B cell (primary cell): Measurements from ENCODE around the gene FAF1. TPM values are rescaled to one million over a fixed set of nuclear protein-coding genes. Genes with fewer than 3 reads are reported as not detected.
"Not testable (repeated sequence)": the region's sequence is repeated elsewhere in the genome, so short reads cannot be mapped to it uniquely, and the experiment has no call there.

ENCODE experiments used
- ATAC-seq: fragments of 200-7000 bp; cut with Tn5 transposase; one replicate; pipeline ENCODE4 v1.10.0; 2021; ENCODE audit warnings: low read depth, mild to moderate bottlenecking, moderate number of reproducible peaks, moderate library complexity
- CTCF ChIA-PET: fragments of 350-600 bp; sonication (Branson Sonifier 250); formaldehyde crosslinking; loops from one replicate; lab custom pipeline; 2021; ENCODE audit warnings: antibody characterized with exemption, inconsistent platforms; lab: Charles Lee
- POLR2A ChIA-PET: fragments of 350-600 bp; sonication (Branson Sonifier 250); formaldehyde crosslinking; loops from one replicate; lab custom pipeline; 2021; ENCODE audit warnings: antibody characterized with exemption; lab: Charles Lee
- DNase-seq: peaks from one replicate; pipeline ENCODE4 v3.0.0; 2013
- H2AFZ ChIP-seq: 2 replicates; pipeline ENCODE4 v1.6.1; 2012; ENCODE audit warnings: mild to moderate bottlenecking, low read depth, low read length; ENCODE audit not compliant: insufficient read depth, poor library complexity, severe bottlenecking
- H3K27ac ChIP-seq, 2 donors: 1 replicate in 1 of 2; 2 replicates in 1 of 2; pipeline ENCODE4 v1.5.1; 2012 to 2013; ENCODE audit warnings: low read length in 2 of 2, mild to moderate bottlenecking in 2 of 2, moderate library complexity in 1 of 2
- H3K27me3 ChIP-seq, 4 experiments: fragments of 200-600 bp in 1 of 4; sonication (generic) in 1 of 4; replicated peaks in 1 of 4; 1 replicate in 2 of 4; 2 replicates in 2 of 4; pipeline versions ENCODE4 v1.6.1 to v1.7.0; 2013 to 2016; ENCODE audit warnings: low read length in 3 of 4, mild to moderate bottlenecking in 2 of 4, mixed read lengths in 1 of 4, moderate library complexity in 1 of 4; ENCODE audit not compliant: insufficient read depth in 4 of 4, control insufficient read depth in 3 of 4; ENCODE audit errors: control extremely low read depth in 1 of 4
- H3K36me3 ChIP-seq, 2 experiments: replicated peaks in 1 of 2; 1 replicate in 1 of 2; 2 replicates in 1 of 2; pipeline versions ENCODE4 v1.6.1 to v1.7.1; 2013; ENCODE audit warnings: low read length in 1 of 2; ENCODE audit not compliant: insufficient read depth in 2 of 2, control insufficient read depth in 1 of 2; ENCODE audit errors: control extremely low read depth in 1 of 2, extremely low read depth in 1 of 2
- H3K4me1 ChIP-seq, 2 donors: fragments of 200-600 bp in 1 of 2; sonication (generic) in 1 of 2; 1 replicate in 1 of 2; 2 replicates in 1 of 2; pipeline versions ENCODE4 v1.5.1 to v1.6.1; 2013 to 2017; ENCODE audit warnings: low read length in 2 of 2; ENCODE audit not compliant: control insufficient read depth in 2 of 2, insufficient read depth in 2 of 2
- H3K4me2 ChIP-seq: replicated peaks from 2 replicates; pipeline ENCODE3; 2012; ENCODE audit warnings: mild to moderate bottlenecking, low read depth, low read length; ENCODE audit not compliant: poor library complexity, severe bottlenecking
- H3K4me3 ChIP-seq, 5 experiments: fragments of 200-600 bp in 1 of 5; sonication (generic) in 1 of 5; 1 replicate in 3 of 5; 2 replicates in 2 of 5; pipeline versions ENCODE4 v1.5.1 to v1.7.0; 2011 to 2016; ENCODE audit warnings: low read length in 4 of 5, mild to moderate bottlenecking in 4 of 5, low read depth in 2 of 5, control low read depth in 1 of 5, moderate library complexity in 1 of 5; ENCODE audit not compliant: insufficient read depth in 1 of 5; ENCODE audit errors: control extremely low read depth in 1 of 5, extremely low read depth in 1 of 5
- H3K79me2 ChIP-seq: fragments of 200-600 bp; sonication (generic); one replicate; pipeline ENCODE4 v1.6.0; 2016; ENCODE audit warnings: low read length; ENCODE audit not compliant: control insufficient read depth, insufficient read depth
- H3K9ac ChIP-seq: fragments of 200-600 bp; sonication (generic); 2 replicates; pipeline ENCODE4 v1.6.1; 2017; ENCODE audit warnings: mild to moderate bottlenecking, low read length, moderate library complexity
- H3K9me3 ChIP-seq, 3 donors: one replicate each; pipeline versions ENCODE4 v1.6.1 to v1.7.1; 2013; ENCODE audit warnings: low read length in 2 of 3; ENCODE audit not compliant: control insufficient read depth in 2 of 3, insufficient read depth in 1 of 3; ENCODE audit errors: control extremely low read depth in 1 of 3
- H4K20me1 ChIP-seq: 2 replicates; pipeline ENCODE4 v1.6.0; 2012; ENCODE audit warnings: mild to moderate bottlenecking, low read length; ENCODE audit not compliant: insufficient read depth, control insufficient read depth, poor library complexity, severe bottlenecking
- H3K27ac Mint-ChIP-seq: one replicate; pipeline ENCODE4 v1.8.0; 2021; ENCODE audit warnings: mixed read lengths
- H3K27me3 Mint-ChIP-seq: one replicate; pipeline ENCODE4 v1.8.0; 2021; ENCODE audit warnings: mixed read lengths
- H3K4me1 Mint-ChIP-seq: one replicate; pipeline ENCODE4 v1.8.0; 2021; ENCODE audit warnings: mixed read lengths
- H3K4me3 Mint-ChIP-seq: one replicate; pipeline ENCODE4 v1.8.0; 2021; ENCODE audit warnings: mixed read lengths
- H3K9me3 Mint-ChIP-seq: one replicate; pipeline ENCODE4 v1.8.0; 2022; ENCODE audit warnings: mixed read lengths; ENCODE audit not compliant: insufficient read depth
- CTCF ChIP-seq: fragments of 200-600 bp; IDR thresholded peaks from one replicate; pipeline ENCODE4 v1.8.0; 2022; ENCODE audit warnings: antibody characterized with exemption, mild to moderate bottlenecking
- EZH2 ChIP-seq: IDR thresholded peaks from 2 replicates; pipeline ENCODE4 v1.6.1; 2012; ENCODE audit warnings: borderline replicate concordance, low read depth, mild to moderate bottlenecking, moderate library complexity, low read length; ENCODE audit not compliant: insufficient read depth, poor library complexity, severe bottlenecking
- WGBS: methylation state at CpG from one replicate; pipeline ENCODE4 v1.1.5; 2013; ENCODE audit warnings: missing lambda C conversion rate; ENCODE audit not compliant: insufficient coverage; 5-methylcytosine and 5-hydroxymethylcytosine counted together
- intact Hi-C: fragments of 100-400 bp; cut with micrococcal nuclease; formaldehyde crosslinking; loops from one replicate; pipeline ENCODE4 v1.10.0; 2022
- polyA plus RNA-seq: library from polyadenylated mRNA; depleted of rRNA; stranded (reverse); fragments of >200 nt; gene quantifications from 2 replicates; pipeline ENCODE4 v1.2.3, GENCODE V29; 2012
- total RNA-seq, 2 donors: library from RNA; stranded (reverse); fragments of 120-200 nt in 1 of 2; gene quantifications; 1 replicate in 1 of 2; 2 replicates in 1 of 2; pipeline versions ENCODE4 v1.2.3 to v1.2.4, GENCODE V29; 2013 to 2022

The FAF1 gene
- total and polyA plus RNA-seq, 2 donors (not counting 1 experiment from before 2014, with no cell fraction given): 10.1 to 58.4 TPM

- CTCF ChIA-PET: interaction anchor here (1.2 to 2.4 kb wide), 4 partner anchors 10 to 117 kb away, joined by 3 to 8 read pairs (median 6); no protein-coding TSS in a partner anchor
- peak; percentile 33 for DNase-seq
Measured at GRCh38 chr1:50735443-50735842, 224.6 kb downstream of the FAF1 start.

DNA sequence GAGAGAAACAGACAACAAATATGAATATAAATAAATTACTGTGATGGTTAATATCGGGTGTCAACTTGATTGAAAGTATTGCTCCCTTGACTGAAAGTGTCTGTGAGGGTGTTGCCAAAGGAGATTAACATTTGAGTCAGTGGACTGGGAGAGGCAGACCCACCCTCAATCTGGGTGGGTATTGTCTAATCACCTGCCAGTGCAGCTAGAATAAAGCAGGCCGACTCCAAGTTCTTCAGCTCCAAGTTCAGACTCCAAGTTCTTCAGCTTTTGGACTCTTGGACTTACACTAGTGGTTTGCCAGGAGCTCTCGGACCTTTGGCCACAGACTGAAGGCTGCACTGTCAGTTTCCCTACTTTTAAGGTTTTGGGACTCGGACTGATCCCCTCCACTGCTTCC is 232.5 kb downstream of the FAF1 start:
- peaks cover 27 to 31% of the 10 kb centered on the region in 2 donors for H3K4me1 ChIP-seq
- H2AFZ ChIP-seq, H3K9me3 ChIP-seq, H3K27ac ChIP-seq, H3K4me3 Mint-ChIP-seq, H3K27me3 Mint-ChIP-seq, H3K27ac Mint-ChIP-seq, H3K4me2 ChIP-seq, ATAC-seq, H3K9me3 Mint-ChIP-seq, H3K9ac ChIP-seq, H3K79me2 ChIP-seq, POLR2A ChIA-PET, H3K4me3 ChIP-seq, intact Hi-C loops, DNase-seq, H4K20me1 ChIP-seq, H3K27me3 ChIP-seq, H3K36me3 ChIP-seq: not testable (repeated sequence)
- H3K4me1 Mint-ChIP-seq: peaks cover 34% of the 10 kb centered on the region
- CTCF ChIA-PET: interaction anchor here (1.5 kb wide), 1 partner anchor 12 kb away, joined by 3 read pairs; no protein-coding TSS in a partner anchor
- WGBS: 100% methylated on average over 3 of the region's 4 CpGs

More at GRCh38 chr1:50735443-50735842, 224.6 kb downstream of the FAF1 start:
- TF ChIP-seq EZH2 (no peak), CTCF (peak; percentile 73)
- intact Hi-C loops: no loop called here
- Histone ChIP-seq H3K36me3 (peaks cover 0 to 1% of the 10 kb centered on the region in 2 experiments), H3K4me2 (no peak overlapping the region), H3K79me2 (no peaks in the 10 kb centered on the region), H3K9ac (no peak overlapping the region), H3K27me3 (no peaks in the 10 kb centered on the region), H3K9me3 (no peaks in the 10 kb centered on the region), H3K27ac (no peak overlapping the region), H3K4me3 (no peak overlapping the region), H4K20me1 (no peaks in the 10 kb centered on the region), H2AFZ (no peak overlapping the region), H3K4me1 (peaks cover 5 to 11% of the 10 kb centered on the region in 2 donors)
- no peak overlapping the region for H3K4me3 Mint-ChIP-seq
- POLR2A ChIA-PET: no interaction called here
- H3K9me3 Mint-ChIP-seq: no peaks in the 10 kb centered on the region
- H3K27me3 Mint-ChIP-seq: no peaks in the 10 kb centered on the region
- WGBS: no CpG with 5 or more reads among the region's 2 CpGs
- no peak overlapping the region for H3K27ac Mint-ChIP-seq
- peaks cover 15% of the 10 kb centered on the region for H3K4me1 Mint-ChIP-seq
- ATAC-seq: no peak
